Measurements from ENCODE around the gene NUP214.

NUP214 gene

GRCh38 chr9:131254626-131255025 is 129.2 kb downstream of the NUP214 start:
- TF ChIP-seq BHLHE40 (IDR thresholded peaks at IDR 0.05; ENCODE audit: borderline replicate concordance): no peak
- ChIA-PET CTCF (no interaction called here), POLR2A (no interaction called here)
- no peak for DNase-seq (ENCODE audit: extremely low spot score)

- ChIA-PET CTCF (interaction anchor here (0.6 kb wide), 1 partner anchor 78 kb away, joined by 4 read pairs; no protein-coding TSS in a partner anchor), POLR2A (no interaction called here)
- no peak for DNase-seq (ENCODE audit: extremely low spot score)
- no peak for TF ChIP-seq FOXM1 (IDR thresholded peaks at IDR 0.05; ENCODE audit: borderline replicate concordance)
- TF ChIP-seq LEF1 (IDR thresholded peaks at IDR 0.05; ENCODE audit: borderline replicate concordance): no peak
- no peak for TF ChIP-seq PKNOX1 (IDR thresholded peaks at IDR 0.05)
- no peak for TF ChIP-seq HDGF (IDR thresholded peaks at IDR 0.05; ENCODE audit: borderline replicate concordance)
- TF ChIP-seq FOXA1 (IDR thresholded peaks at IDR 0.05): no peak
- TF ChIP-seq TARDBP (IDR thresholded peaks at IDR 0.05): no peak
- TF ChIP-seq CTBP1 (IDR thresholded peaks at IDR 0.05; ENCODE audit: borderline replicate concordance): no peak
Measured at GRCh38 chr9:131255676-131256197, 130.4 kb downstream of the NUP214 start.

GRCh38 chr9:131257266-131258025 is 132.1 kb downstream of the NUP214 start:
- TF ChIP-seq NFRKB (IDR thresholded peaks at IDR 0.05): no peak
- TF ChIP-seq L3MBTL2 (conservative IDR thresholded peaks at IDR 0.05): no peak
- no peak for TF ChIP-seq TARDBP (IDR thresholded peaks at IDR 0.05)
- no peak for TF ChIP-seq FOXA1 (IDR thresholded peaks at IDR 0.05)
- TF ChIP-seq ZNF384 (IDR thresholded peaks at IDR 0.05): no peak
- no peak for TF ChIP-seq PKNOX1 (IDR thresholded peaks at IDR 0.05)
- TF ChIP-seq ARNT (IDR thresholded peaks at IDR 0.05): no peak
- TF ChIP-seq FOXM1 (IDR thresholded peaks at IDR 0.05; ENCODE audit: borderline replicate concordance): no peak
- TF ChIP-seq ELF4 (IDR thresholded peaks at IDR 0.05): no peak
- no peak for TF ChIP-seq HDGF (IDR thresholded peaks at IDR 0.05; ENCODE audit: borderline replicate concordance)
- TF ChIP-seq LEF1 (IDR thresholded peaks at IDR 0.05; ENCODE audit: borderline replicate concordance): no peak
- no peak for TF ChIP-seq FOXK2 (IDR thresholded peaks at IDR 0.05)
- no peak for TF ChIP-seq SP1 (IDR thresholded peaks at IDR 0.05)
- TF ChIP-seq CTBP1 (IDR thresholded peaks at IDR 0.05; ENCODE audit: borderline replicate concordance): no peak
- ChIA-PET POLR2A (no interaction called here), CTCF (interaction anchor here (0.5 to 1.1 kb wide), 2 partner anchors 26 to 81 kb away, joined by 3 to 4 read pairs; no protein-coding TSS in a partner anchor)
- DNase-seq (ENCODE audit: extremely low spot score): no peak

GRCh38 chr9:131258186-131258585 is 132.8 kb downstream of the NUP214 start:
- POLR2A ChIA-PET: no interaction called here
- TF ChIP-seq FOXK2 (IDR thresholded peaks at IDR 0.05) (no peak), TARDBP (IDR thresholded peaks at IDR 0.05) (no peak), HDGF (IDR thresholded peaks at IDR 0.05; ENCODE audit: borderline replicate concordance) (no peak), ZNF384 (IDR thresholded peaks at IDR 0.05) (no peak), FOXA1 (IDR thresholded peaks at IDR 0.05) (no peak), LEF1 (IDR thresholded peaks at IDR 0.05; ENCODE audit: borderline replicate concordance) (no peak), NFRKB (IDR thresholded peaks at IDR 0.05) (no peak)
- no peak for DNase-seq (ENCODE audit: extremely low spot score)
- CTCF ChIA-PET: no interaction called here

- TF ChIP-seq LEF1 (IDR thresholded peaks at IDR 0.05; ENCODE audit: borderline replicate concordance): no peak
- TF ChIP-seq ZNF384 (IDR thresholded peaks at IDR 0.05): no peak
- TF ChIP-seq SUZ12 (IDR thresholded peaks at IDR 0.05): no peak
- no peak for TF ChIP-seq ARNT (IDR thresholded peaks at IDR 0.05)
- no peak for TF ChIP-seq PKNOX1 (IDR thresholded peaks at IDR 0.05)
- no peak for TF ChIP-seq FOXK2 (IDR thresholded peaks at IDR 0.05)
- no peak for TF ChIP-seq CTBP1 (IDR thresholded peaks at IDR 0.05; ENCODE audit: borderline replicate concordance)
- no peak for TF ChIP-seq ELF4 (IDR thresholded peaks at IDR 0.05)
- TF ChIP-seq SP1 (IDR thresholded peaks at IDR 0.05): no peak
- TF ChIP-seq TARDBP (IDR thresholded peaks at IDR 0.05): no peak
- TF ChIP-seq L3MBTL2 (conservative IDR thresholded peaks at IDR 0.05): no peak
- TF ChIP-seq BHLHE40 (IDR thresholded peaks at IDR 0.05; ENCODE audit: borderline replicate concordance): no peak
- TF ChIP-seq FOXM1 (IDR thresholded peaks at IDR 0.05; ENCODE audit: borderline replicate concordance): no peak
- TF ChIP-seq HDGF (IDR thresholded peaks at IDR 0.05; ENCODE audit: borderline replicate concordance): no peak
- TF ChIP-seq FOXA1 (IDR thresholded peaks at IDR 0.05): no peak
- no peak for TF ChIP-seq NFRKB (IDR thresholded peaks at IDR 0.05)
- POLR2A ChIA-PET: no interaction called here
- CTCF ChIA-PET: no interaction called here
- DNase-seq (ENCODE audit: extremely low spot score): no peak
Measured at GRCh38 chr9:131258698-131259431, 133.5 kb downstream of the NUP214 start.

- ChIA-PET CTCF (no interaction called here), POLR2A (no interaction called here)
- TF ChIP-seq CTBP1 (IDR thresholded peaks at IDR 0.05; ENCODE audit: borderline replicate concordance) (no peak), NFRKB (IDR thresholded peaks at IDR 0.05) (no peak), ARNT (IDR thresholded peaks at IDR 0.05) (no peak), LEF1 (IDR thresholded peaks at IDR 0.05; ENCODE audit: borderline replicate concordance) (no peak), BHLHE40 (IDR thresholded peaks at IDR 0.05; ENCODE audit: borderline replicate concordance) (no peak), ELF4 (IDR thresholded peaks at IDR 0.05) (no peak), FOXA1 (IDR thresholded peaks at IDR 0.05) (no peak), SP1 (IDR thresholded peaks at IDR 0.05) (no peak), ZNF384 (IDR thresholded peaks at IDR 0.05) (no peak), HDGF (IDR thresholded peaks at IDR 0.05; ENCODE audit: borderline replicate concordance) (no peak), L3MBTL2 (conservative IDR thresholded peaks at IDR 0.05) (no peak), FOXM1 (IDR thresholded peaks at IDR 0.05; ENCODE audit: borderline replicate concordance) (no peak), PKNOX1 (IDR thresholded peaks at IDR 0.05) (no peak)
- no peak for DNase-seq (ENCODE audit: extremely low spot score)
Measured at GRCh38 chr9:131259432-131259898, 134.1 kb downstream of the NUP214 start.
